A549 (cell line): ENCODE results near the gene GLIS1.

Experiments used
- CHD2 ChIP-seq: fragments of 150-350 bp; IDR thresholded peaks from 2 replicates; pipeline ENCODE4 v1.6.1; 2014; ENCODE audit warnings: low read length; ENCODE audit not compliant: partially characterized antibody
- CTCF ChIP-seq: fragments of >200 bp; sonication (Bioruptor Twin); formaldehyde crosslinking; IDR thresholded peaks from 3 replicates; pipeline ENCODE4 v1.5.1; 2016
- ELK1 ChIP-seq: fragments of 150-350 bp; IDR thresholded peaks from 2 replicates; pipeline ENCODE4 v1.6.1; 2014; ENCODE audit warnings: low read depth, mild to moderate bottlenecking, low read length
- FOXS1 ChIP-seq: fragments of 250-450 bp; sonication (Bioruptor Pico); IDR thresholded peaks from 2 replicates; pipeline ENCODE4 v1.5.0; 2020; ENCODE audit warnings: mild to moderate bottlenecking, moderate library complexity
- HMGXB4 ChIP-seq: fragments of 250-450 bp; sonication (Bioruptor Pico); IDR thresholded peaks from 2 replicates; pipeline ENCODE4 v1.5.0; 2021; ENCODE audit warnings: mild to moderate bottlenecking, moderate library complexity, borderline replicate concordance
- MYC ChIP-seq: IDR thresholded peaks from 2 replicates; pipeline ENCODE4 v1.6.1; 2012; ENCODE audit warnings: mild to moderate bottlenecking, inconsistent platforms, low read length, improper control_type of control experiment, borderline replicate concordance
- PBX3 ChIP-seq: IDR thresholded peaks from 2 replicates; pipeline ENCODE4 v1.6.1; 2012
- POLR2A ChIP-seq: IDR thresholded peaks from 2 replicates; pipeline ENCODE4 v1.6.1; 2012; ENCODE audit warnings: mild to moderate bottlenecking, low read length
- RFX5 ChIP-seq: fragments of 450-650 bp; IDR thresholded peaks from 2 replicates; pipeline ENCODE4 v1.7.1; 2014; ENCODE audit warnings: antibody characterized with exemption, mild to moderate bottlenecking, moderate library complexity

GRCh38 chr1:53651356-53651755, 87.6 kb downstream of the GLIS1 start:
- TF ChIP-seq ELK1 (no peak), CTCF (no peak), MYC (no peak), POLR2A (no peak), CHD2 (no peak), RFX5 (no peak), PBX3 (no peak), HMGXB4 (CRISPR knock-in tag) (no peak), FOXS1 (CRISPR knock-in tag) (no peak)
